ENCODE results near the gene ZNF746.

The ZNF746 gene

GRCh38 chr7:149431486-149432120 lies 66.0 kb downstream of the ZNF746 start (continued):
- TF ChIP-seq ZNF26 (tag by site-specific recombination; IDR thresholded peaks at IDR 0.05) (no peak), ZNF138 (tag by site-specific recombination; IDR thresholded peaks at IDR 0.05; ENCODE audit: borderline replicate concordance) (no peak), ZNF274 (IDR thresholded peaks at IDR 0.05; ENCODE audit: low read length) (no peak), ZNF274 (tag by site-specific recombination; IDR thresholded peaks at IDR 0.05; ENCODE audit: borderline replicate concordance) (no peak), ZNF404 (tag by site-specific recombination; IDR thresholded peaks at IDR 0.05) (no peak), ZNF658 (tag by site-specific recombination; IDR thresholded peaks at IDR 0.05) (no peak), ZNF777 (tag by site-specific recombination; IDR thresholded peaks at IDR 0.05; ENCODE audit: borderline replicate concordance) (no peak; the same call in 1 of the 2 replicates), ZNF266 (tag by site-specific recombination; IDR thresholded peaks at IDR 0.05; ENCODE audit: low read depth) (no peak)

- Histone ChIP-seq H3K4me3 (ENCODE audit: low read depth, low read length) (no peak overlapping the region), H3K4me1 (ENCODE audit: control insufficient read depth, insufficient read depth, low read length) (no peaks in the 10 kb centered on the region), H3K27ac (ENCODE audit: extremely low read depth, low read depth, low read length) (no peak overlapping the region), H3K36me3 (ENCODE audit: control insufficient read depth in 2 of 2, insufficient read depth in 1 of 2, low read length in 2 of 2) (peaks cover 3 to 49% of the 10 kb centered on the region in 2 experiments; a peak in 2 of 3 replicates), H3K9me3 (ENCODE audit: control insufficient read depth, insufficient read depth, low read depth, low read length) (no peaks in the 10 kb centered on the region)
- ChIA-PET CTCF (no interaction called here), POLR2A (interaction anchor here (1.1 to 1.4 kb wide), 2 partner anchors 31 to 66 kb away, joined by 3 read pairs; partner anchors contain the start of gene ZNF777)
- TF ChIP-seq SP2 (tag by site-specific recombination; IDR thresholded peaks at IDR 0.05) (no peak), GFI1B (tag by site-specific recombination; IDR thresholded peaks at IDR 0.05) (no peak), IKZF3 (tag by site-specific recombination; IDR thresholded peaks at IDR 0.05) (no peak), ZNF266 (tag by site-specific recombination; IDR thresholded peaks at IDR 0.05; ENCODE audit: low read depth) (no peak), KLF1 (tag by site-specific recombination; IDR thresholded peaks at IDR 0.05) (no peak), ZNF513 (tag by site-specific recombination; IDR thresholded peaks at IDR 0.05) (no peak)
Measured at GRCh38 chr7:149430192-149430591, 67.4 kb downstream of the ZNF746 start.

- CTCF ChIA-PET: interaction anchor here (0.5 kb wide), 1 partner anchor 1812 kb away, joined by 5 read pairs; no protein-coding TSS in a partner anchor
- Histone ChIP-seq H3K4me3 (ENCODE audit: low read depth, low read length) (no peak overlapping the region), H3K9me3 (ENCODE audit: control insufficient read depth, insufficient read depth, low read depth, low read length) (no peaks in the 10 kb centered on the region), H3K27ac (ENCODE audit: extremely low read depth, low read depth, low read length) (no peak overlapping the region), H3K4me1 (ENCODE audit: control insufficient read depth, insufficient read depth, low read length) (no peaks in the 10 kb centered on the region), H3K36me3 (ENCODE audit: control insufficient read depth in 2 of 2, insufficient read depth in 1 of 2, low read length in 2 of 2) (peaks cover 0 to 26% of the 10 kb centered on the region in 2 experiments; a peak in 1 of 3 replicates)
- POLR2A ChIA-PET: no interaction called here
- no peak for TF ChIP-seq BCL11B (tag by site-specific recombination; IDR thresholded peaks at IDR 0.05; ENCODE audit: low read depth)
- TF ChIP-seq ZNF560 (tag by site-specific recombination; IDR thresholded peaks at IDR 0.05; ENCODE audit: borderline replicate concordance): no peak
- no peak for TF ChIP-seq ELK4 (IDR thresholded peaks at IDR 0.05; ENCODE audit: borderline replicate concordance, low read depth, low read length)
- TF ChIP-seq KLF8 (tag by site-specific recombination; IDR thresholded peaks at IDR 0.05): no peak
- no peak for TF ChIP-seq PRDM4 (tag by site-specific recombination; IDR thresholded peaks at IDR 0.05)
- TF ChIP-seq OSR2 (tag by site-specific recombination; IDR thresholded peaks at IDR 0.05): no peak
- TF ChIP-seq WT1 (tag by site-specific recombination; IDR thresholded peaks at IDR 0.05): no peak
- no peak for TF ChIP-seq ZNF626 (tag by site-specific recombination; IDR thresholded peaks at IDR 0.05)
- no peak for TF ChIP-seq ZNF302 (tag by site-specific recombination; IDR thresholded peaks at IDR 0.05; ENCODE audit: low read depth)
- no peak for TF ChIP-seq ZNF544 (tag by site-specific recombination; IDR thresholded peaks at IDR 0.05)
- TF ChIP-seq TCF7L2 (IDR thresholded peaks at IDR 0.05; ENCODE audit: borderline replicate concordance, low read depth, low read length): no peak
- no peak for TF ChIP-seq ZNF677 (tag by site-specific recombination; IDR thresholded peaks at IDR 0.05)
- TF ChIP-seq ZNF132 (tag by site-specific recombination; IDR thresholded peaks at IDR 0.05; ENCODE audit: borderline replicate concordance): no peak
Measured at GRCh38 chr7:149427893-149428292, 69.7 kb downstream of the ZNF746 start.
